ENCODE data around the gene NFIC. TPM values are rescaled to one million over a fixed set of nuclear protein-coding genes. Genes with fewer than 3 reads are reported as not detected.

The NFIC gene
- total RNA-seq, 6 donors from 2014 or later = 96.1 to 175 (median 154) TPM

DNA sequence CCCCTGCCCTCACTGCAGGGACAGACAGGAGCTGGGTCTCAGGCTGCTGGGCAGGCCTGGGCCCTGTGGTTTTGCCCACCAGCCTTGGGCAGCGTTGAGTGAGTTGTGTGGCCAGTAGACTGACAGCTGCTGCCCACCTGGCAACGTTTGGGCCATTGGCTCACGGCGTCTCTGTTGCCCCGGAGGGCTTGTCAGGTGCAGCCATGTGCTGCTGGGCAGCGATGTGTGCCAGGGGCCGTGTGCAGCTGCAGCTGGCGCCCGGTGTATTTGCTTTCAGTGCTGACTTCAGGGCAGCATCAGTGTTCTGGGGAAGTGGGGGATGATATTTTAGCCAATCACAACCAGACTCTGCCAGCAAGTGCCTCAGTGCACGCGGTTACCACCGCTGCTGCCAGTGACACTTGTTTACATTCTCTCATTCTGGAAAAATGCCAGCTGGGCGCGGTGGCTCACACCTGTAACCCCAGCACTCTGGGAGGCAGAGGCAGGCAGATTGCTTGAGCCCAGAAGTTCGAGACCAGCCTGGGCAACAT, 150.4 kb downstream of the NFIC start:
- H3K9me3 ChIP-seq = no peaks in the 10 kb centered on the region
- DNase-seq (peak in 1 of 2 donors; percentile 56), ATAC-seq (ENCODE audit: low FRiP score in 2 of 2) (no peak)
- H3K4me1 ChIP-seq = peaks cover 6 to 26% (median 10%) of the 10 kb centered on the region in 4 donors
- 73 to 83% methylated on average over 3 to 12 of the region's 15 CpGs for WGBS, 2 donors
- no peak overlapping the region for H3K27ac ChIP-seq
- TF ChIP-seq POLR2AphosphoS5 (IDR thresholded peaks at IDR 0.05) (no peak), EP300 (IDR thresholded peaks at IDR 0.05) (no peak), CTCF (IDR thresholded peaks at IDR 0.05) (no peak), POLR2A (IDR thresholded peaks at IDR 0.05) (no peak)
- H3K4me3 ChIP-seq = no peak overlapping the region
- H3K27me3 ChIP-seq = no peaks in the 10 kb centered on the region
- peaks cover 0 to 20% (median 10%) of the 10 kb centered on the region in 4 donors for H3K36me3 ChIP-seq

- DNase-seq (no peak), ATAC-seq (ENCODE audit: low FRiP score in 2 of 2) (no peak)
- H3K4me1 ChIP-seq = peaks cover 6 to 21% (median 10%) of the 10 kb centered on the region in 4 donors
- WGBS, 2 donors = 81 to 83% methylated on average over 2 of the region's 2 CpGs
- no peak for TF ChIP-seq POLR2AphosphoS5 (IDR thresholded peaks at IDR 0.05)
- TF ChIP-seq EP300 (IDR thresholded peaks at IDR 0.05) = no peak
- no peak for TF ChIP-seq POLR2A (IDR thresholded peaks at IDR 0.05)
- no peak for TF ChIP-seq CTCF (IDR thresholded peaks at IDR 0.05)
- H3K27me3 ChIP-seq = no peaks in the 10 kb centered on the region
- no peak overlapping the region for H3K4me3 ChIP-seq
- no peak overlapping the region for H3K27ac ChIP-seq
- H3K36me3 ChIP-seq = peaks cover 0 to 27% (median 15%) of the 10 kb centered on the region in 4 donors
- H3K9me3 ChIP-seq = no peaks in the 10 kb centered on the region
Observed at GRCh38 chr19:3517638-3518037, 151.3 kb downstream of the NFIC start.

- DNase-seq (peak in 1 of 2 donors; percentile 43), ATAC-seq (ENCODE audit: low FRiP score in 2 of 2) (no peak)
Observed at GRCh38 chr19:3518255-3518654, 151.9 kb downstream of the NFIC start.

GRCh38 chr19:3518659-3519058, 152.3 kb downstream of the NFIC start:
- Histone ChIP-seq H3K4me3 (no peak overlapping the region), H3K36me3 (peaks cover 3 to 36% (median 23%) of the 10 kb centered on the region in 4 donors), H3K27me3 (no peaks in the 10 kb centered on the region), H3K9me3 (no peaks in the 10 kb centered on the region), H3K27ac (no peak overlapping the region), H3K4me1 (peaks cover 6 to 15% (median 10%) of the 10 kb centered on the region in 4 donors)
- WGBS, 2 donors = 86 to 97% methylated on average over 2 of the region's 2 CpGs
- DNase-seq = no peak
- TF ChIP-seq CTCF (IDR thresholded peaks at IDR 0.05) (no peak), POLR2A (IDR thresholded peaks at IDR 0.05) (no peak), POLR2AphosphoS5 (IDR thresholded peaks at IDR 0.05) (no peak), EP300 (IDR thresholded peaks at IDR 0.05) (no peak)
- no peak for ATAC-seq (ENCODE audit: low FRiP score in 2 of 2)

More at GRCh38 chr19:3518255-3518654, 151.9 kb downstream of the NFIC start:
- Histone ChIP-seq H3K9me3 (no peaks in the 10 kb centered on the region), H3K36me3 (peaks cover 3 to 32% (median 19%) of the 10 kb centered on the region in 4 donors), H3K27ac (no peak overlapping the region), H3K27me3 (no peaks in the 10 kb centered on the region), H3K4me3 (no peak overlapping the region), H3K4me1 (peaks cover 6 to 15% (median 10%) of the 10 kb centered on the region in 4 donors)
- no peak for TF ChIP-seq CTCF (IDR thresholded peaks at IDR 0.05)
- no peak for TF ChIP-seq EP300 (IDR thresholded peaks at IDR 0.05)
- no peak for TF ChIP-seq POLR2AphosphoS5 (IDR thresholded peaks at IDR 0.05)
- no peak for TF ChIP-seq POLR2A (IDR thresholded peaks at IDR 0.05)
- WGBS, 2 donors = 86 to 95% methylated on average over 9 to 10 of the region's 10 CpGs

Small RNA genes lying within 50 kb of the gene (small RNA-seq; reads per million reads assigned to genes)
- 0 reads per million in 4 donors for gene AC005514.1

Other genes starting within 250 kb of the NFIC start
- gene GNA15, start 230.6 kb upstream of the NFIC start, total RNA-seq = 10 to 100 TPM; 19.0 to 31.4 (median 28.4) TPM
- gene S1PR4, start 187.8 kb upstream of the NFIC start, total RNA-seq = 10 to 100 TPM; 19.1 to 41.6 (median 33.7) TPM
- 10 to 100 TPM; 35.6 to 87.0 (median 72.5) TPM for gene NCLN, start 180.7 kb upstream of the NFIC start, total RNA-seq
- under 1 TPM in 2 of 6 donors, not detected in 4; 0.49 to 0.76 TPM for gene CELF5, start 141.9 kb upstream of the NFIC start, total RNA-seq
- gene SMIM24, start 113.9 kb downstream of the NFIC start, total RNA-seq = 1 to 10 TPM in 1 of 6 donors, not detected in 5; 1.7 TPM
- gene SMIM44, start 116.9 kb downstream of the NFIC start, total RNA-seq = not detected
- 10 to 100 TPM; 13.3 to 26.8 (median 17.3) TPM for gene DOHH, start 134.1 kb downstream of the NFIC start, total RNA-seq
- 100 to 1,000 TPM in 1 of 6 donors, 10 to 100 TPM in 5; 19.9 to 110 (median 37.5) TPM for gene FZR1, start 139.7 kb downstream of the NFIC start, total RNA-seq
- 1 to 10 TPM in 3 of 6 donors, not detected in 3; 1.6 to 7.3 (median 6.2) TPM for gene TEKTIP1, start 172.6 kb downstream of the NFIC start, total RNA-seq
- 100 to 1,000 TPM in 2 of 6 donors, 10 to 100 TPM in 4; 44.2 to 178 (median 96.0) TPM for gene MFSD12, start 191.0 kb downstream of the NFIC start, total RNA-seq
- gene HMG20B, start 206.4 kb downstream of the NFIC start, total RNA-seq = 100 to 1,000 TPM in 2 of 6 donors, 10 to 100 TPM in 4; 79.5 to 183 (median 85.9) TPM
- 1 to 10 TPM in 5 of 6 donors, under 1 TPM in 1; 0.91 to 5.2 (median 1.4) TPM for gene GIPC3, start 218.9 kb downstream of the NFIC start, total RNA-seq
- gene TBXA2R, start 240.3 kb downstream of the NFIC start, total RNA-seq = 1 to 10 TPM in 5 of 6 donors, under 1 TPM in 1; 0.49 to 7.0 (median 2.6) TPM

All from upper lobe of left lung (tissue), 6 donors.